ENCODE measurements around the gene WDR5B.

The WDR5B gene

GRCh38 chr3:122365073-122365472, 50.8 kb downstream of the WDR5B start:
- no peak for DNase-seq

GRCh38 chr3:122364490-122364889, 51.4 kb downstream of the WDR5B start:
- no peak for DNase-seq

Measured in C1 segment of cervical spinal cord (tissue), 14 donors.